GM12892 (cell line): ENCODE data around the gene SMAD7.

Experiments used
- POLR2A ChIP-seq: IDR thresholded peaks from 2 replicates; pipeline ENCODE4 v1.6.1; 2011; ENCODE audit warnings: low read depth, low read length, control low read depth
- TAF1 ChIP-seq: IDR thresholded peaks from 2 replicates; pipeline ENCODE4 v1.6.1; 2011; ENCODE audit warnings: low read depth, mild to moderate bottlenecking, control low read depth, low read length, borderline replicate concordance

- TF ChIP-seq POLR2A (no peak), TAF1 (no peak)
Observed at GRCh38 chr18:48946329-48946835, 4.4 kb downstream of the SMAD7 start.
